ENCODE data around the gene FBXO3.
"Not testable (repeated sequence)": the region's sequence is repeated elsewhere in the genome, so short reads cannot be mapped to it uniquely, and the experiment has no call there.

FBXO3 gene

GRCh38 chr11:33773987-33774735 is at the start of gene FBXO3:
FBXO3 (minus strand) TSS chr11:33774520; CDS start chr11:33774497, 23 bp downstream.
- DNase-seq: peak; percentile 92

GRCh38 chr11:33822981-33823380 is 48.7 kb upstream of the FBXO3 start:
- DNase-seq: not testable (repeated sequence)

GRCh38 chr11:33819278-33820035 is 45.1 kb upstream of the FBXO3 start:
- no peak for DNase-seq

GRCh38 chr11:33808228-33808828 is 34.0 kb upstream of the FBXO3 start:
- DNase-seq: peak; percentile 75

- DNase-seq: no peak
Measured at GRCh38 chr11:33804471-33804870, 30.2 kb upstream of the FBXO3 start.

- no peak for DNase-seq
Measured at GRCh38 chr11:33802194-33802950, 28.1 kb upstream of the FBXO3 start.

GRCh38 chr11:33801821-33802193 is 27.5 kb upstream of the FBXO3 start:
- no peak for DNase-seq

- DNase-seq: no peak
Measured at GRCh38 chr11:33797879-33798278, 23.6 kb upstream of the FBXO3 start.

- no peak for DNase-seq
Measured at GRCh38 chr11:33790040-33790439, 15.7 kb upstream of the FBXO3 start.

- not testable (repeated sequence) for DNase-seq
Measured at GRCh38 chr11:33788095-33788494, 13.8 kb upstream of the FBXO3 start.

GRCh38 chr11:33787076-33787475 is 12.8 kb upstream of the FBXO3 start:
- DNase-seq: no peak

GRCh38 chr11:33785609-33786008 is 11.3 kb upstream of the FBXO3 start:
- DNase-seq: no peak

- no peak for DNase-seq
Measured at GRCh38 chr11:33779849-33780528, 5.7 kb upstream of the FBXO3 start.

GRCh38 chr11:33778675-33779074 is 4.4 kb upstream of the FBXO3 start:
- DNase-seq: no peak

GRCh38 chr11:33777906-33778305 is 3.6 kb upstream of the FBXO3 start:
- DNase-seq: no peak

GRCh38 chr11:33775832-33776470 is 1.6 kb upstream of the FBXO3 start:
- DNase-seq: no peak

- DNase-seq: no peak
Measured at GRCh38 chr11:33775467-33775807, 1.1 kb upstream of the FBXO3 start.

GRCh38 chr11:33774736-33775466 is 581 bp upstream of the FBXO3 start:
- no peak for DNase-seq

- DNase-seq: peak; percentile 46
Measured at GRCh38 chr11:33773404-33773986, 825 bp downstream of the FBXO3 start.

GRCh38 chr11:33772870-33773269 is 1.4 kb downstream of the FBXO3 start:
- no peak for DNase-seq

- DNase-seq: no peak
Measured at GRCh38 chr11:33772300-33772699, 2.0 kb downstream of the FBXO3 start.
